ENCODE results near the gene UXS1. TPM values are rescaled to one million over a fixed set of nuclear protein-coding genes. Genes with fewer than 3 reads are reported as not detected.

The UXS1 gene
- total RNA-seq, 4 donors from 2014 or later: 20.4 to 44.6 (median 32.1) TPM

DNA sequence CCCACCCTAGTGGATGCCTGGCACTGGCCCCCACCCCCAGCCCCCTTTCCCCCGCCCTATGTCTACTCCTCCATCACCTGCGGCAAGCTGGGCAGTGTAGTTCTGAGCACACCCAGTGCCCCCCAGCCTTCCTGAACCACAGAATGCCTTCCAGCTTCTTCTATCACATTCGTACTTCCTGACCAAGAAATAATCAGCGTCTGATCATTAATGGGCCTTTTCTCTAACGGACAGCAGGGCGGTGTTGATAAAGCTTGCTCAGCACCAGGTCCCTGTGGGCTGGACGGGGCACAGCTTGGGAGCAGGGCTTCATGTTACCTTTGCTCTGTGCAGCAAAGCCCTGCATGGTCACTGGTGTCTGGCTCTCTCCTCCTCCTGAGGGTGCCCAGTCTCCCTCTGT, 15.4 kb downstream of the UXS1 start:
- no peak for TF ChIP-seq POLR2A (IDR thresholded peaks at IDR 0.05)
- TF ChIP-seq, protein P1, sequence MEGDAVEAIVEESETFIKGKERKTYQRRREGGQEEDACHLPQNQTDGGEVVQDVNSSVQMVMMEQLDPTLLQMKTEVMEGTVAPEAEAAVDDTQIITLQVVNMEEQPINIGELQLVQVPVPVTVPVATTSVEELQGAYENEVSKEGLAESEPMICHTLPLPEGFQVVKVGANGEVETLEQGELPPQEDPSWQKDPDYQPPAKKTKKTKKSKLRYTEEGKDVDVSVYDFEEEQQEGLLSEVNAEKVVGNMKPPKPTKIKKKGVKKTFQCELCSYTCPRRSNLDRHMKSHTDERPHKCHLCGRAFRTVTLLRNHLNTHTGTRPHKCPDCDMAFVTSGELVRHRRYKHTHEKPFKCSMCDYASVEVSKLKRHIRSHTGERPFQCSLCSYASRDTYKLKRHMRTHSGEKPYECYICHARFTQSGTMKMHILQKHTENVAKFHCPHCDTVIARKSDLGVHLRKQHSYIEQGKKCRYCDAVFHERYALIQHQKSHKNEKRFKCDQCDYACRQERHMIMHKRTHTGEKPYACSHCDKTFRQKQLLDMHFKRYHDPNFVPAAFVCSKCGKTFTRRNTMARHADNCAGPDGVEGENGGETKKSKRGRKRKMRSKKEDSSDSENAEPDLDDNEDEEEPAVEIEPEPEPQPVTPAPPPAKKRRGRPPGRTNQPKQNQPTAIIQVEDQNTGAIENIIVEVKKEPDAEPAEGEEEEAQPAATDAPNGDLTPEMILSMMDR (IDR thresholded peaks at IDR 0.05): no peak
- Histone ChIP-seq H3K4me3 (no peak overlapping the region), H3K27me3 (no peaks in the 10 kb centered on the region), H3K4me1 (peaks cover 0 to 4% (median 0%) of the 10 kb centered on the region in 4 donors), H3K27ac (no peak overlapping the region), H3K9me3 (no peaks in the 10 kb centered on the region), H3K36me3 (no peaks in the 10 kb centered on the region)
- DNase-seq: no peak

DNA sequence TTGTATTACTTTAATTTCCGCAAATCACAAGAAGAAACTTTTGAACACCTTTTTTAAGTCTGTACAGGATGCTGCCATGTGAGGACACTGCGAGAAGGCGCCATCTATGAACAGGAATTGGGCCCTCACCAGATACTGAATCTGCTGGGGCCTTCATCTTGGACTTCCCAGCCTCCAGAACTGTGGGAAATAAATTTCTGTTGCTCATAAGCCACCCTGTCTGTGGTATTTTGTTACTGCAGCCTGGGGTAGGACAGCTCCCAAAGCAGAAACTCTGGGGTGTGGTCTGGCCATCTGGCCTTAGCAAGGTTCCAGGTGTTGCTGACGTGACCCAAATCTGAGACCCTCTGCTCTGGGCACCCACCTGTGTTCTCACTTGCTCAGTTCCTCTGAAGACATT, 16.5 kb downstream of the UXS1 start:
- no peak for DNase-seq
- TF ChIP-seq POLR2A (IDR thresholded peaks at IDR 0.05): no peak
- TF ChIP-seq, protein P1 (IDR thresholded peaks at IDR 0.05): no peak

DNA sequence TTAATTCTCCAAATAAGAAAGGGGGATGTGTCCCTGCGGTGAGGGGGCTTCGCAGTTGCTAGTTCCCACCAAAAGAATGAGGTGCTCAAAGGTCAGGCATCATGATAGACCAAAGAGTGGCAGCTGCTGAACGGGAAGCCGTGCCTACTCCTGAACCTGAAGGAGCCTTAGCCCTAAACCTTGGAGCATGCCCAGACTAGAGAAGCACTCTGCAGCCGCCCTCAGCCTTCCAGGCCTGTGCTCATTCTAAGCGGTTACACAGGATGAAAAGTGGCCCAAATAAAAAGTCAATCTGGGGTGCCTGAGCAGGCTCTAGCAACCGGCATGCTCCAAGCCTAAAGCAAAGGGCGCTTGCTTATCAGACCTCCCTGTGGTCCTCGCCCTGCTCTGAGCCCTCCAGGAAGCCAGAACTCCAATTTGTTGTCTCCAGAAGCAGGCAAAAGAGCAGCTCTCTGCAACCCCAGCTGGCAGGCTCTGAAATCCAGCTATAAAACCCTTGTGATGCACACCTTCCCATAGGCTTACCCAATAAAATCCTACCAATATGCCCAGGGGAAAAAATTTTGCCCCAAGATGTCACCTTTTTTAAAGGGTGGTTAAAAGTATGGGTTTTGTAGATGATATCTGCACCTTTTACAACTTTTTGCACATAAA, 17.5 kb downstream of the UXS1 start:
- Histone ChIP-seq H3K4me1 (no peaks in the 10 kb centered on the region), H3K27me3 (no peaks in the 10 kb centered on the region), H3K9me3 (no peaks in the 10 kb centered on the region), H3K27ac (no peak overlapping the region), H3K4me3 (no peak overlapping the region), H3K36me3 (no peaks in the 10 kb centered on the region)
- DNase-seq: no peak
- no peak for TF ChIP-seq POLR2A (IDR thresholded peaks at IDR 0.05)
- TF ChIP-seq, protein P1 (IDR thresholded peaks at IDR 0.05): no peak

More for the DNA sequence above, 16.5 kb downstream of the UXS1 start:
- Histone ChIP-seq H3K27ac (no peak overlapping the region), H3K9me3 (no peaks in the 10 kb centered on the region), H3K4me1 (peaks cover 0 to 1% (median 0%) of the 10 kb centered on the region in 4 donors), H3K4me3 (no peak overlapping the region), H3K36me3 (no peaks in the 10 kb centered on the region), H3K27me3 (no peaks in the 10 kb centered on the region)

DNA sequence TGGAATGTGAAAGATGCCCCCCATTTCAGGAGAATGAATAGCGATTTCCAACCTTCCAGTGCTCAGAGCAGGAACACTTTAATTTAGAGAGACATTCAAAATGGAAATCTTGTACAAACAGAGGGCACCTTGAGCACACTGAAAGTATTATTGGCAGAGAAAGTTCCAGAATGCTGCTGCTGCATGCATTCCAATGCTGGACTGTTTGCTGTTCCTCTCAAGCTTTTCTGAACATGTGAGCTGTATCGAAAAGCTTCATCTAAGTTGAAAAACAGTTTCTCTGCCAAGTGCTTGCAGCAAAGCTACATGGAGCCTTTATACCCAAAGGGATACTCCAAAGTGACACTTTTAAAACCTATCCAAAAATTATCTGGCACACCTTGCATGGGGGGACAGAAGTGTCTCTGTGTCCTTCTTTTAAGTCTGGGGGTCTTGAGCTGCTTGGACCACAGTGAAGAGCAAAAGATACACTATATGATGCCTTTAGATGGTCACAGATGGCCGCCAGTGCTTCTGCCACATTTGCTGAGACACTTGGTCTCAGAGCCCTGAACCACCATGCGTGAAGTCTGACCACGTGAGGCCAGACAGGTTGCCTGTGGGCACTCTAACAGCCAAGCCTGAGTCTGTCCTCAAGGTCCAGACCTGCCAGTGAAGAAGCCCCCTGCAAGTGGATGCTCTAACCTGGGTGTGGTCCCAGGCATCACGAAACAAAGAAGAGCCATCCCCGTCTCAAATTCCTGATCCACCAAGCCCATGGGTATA, 18.8 kb downstream of the UXS1 start:
- TF ChIP-seq, protein P1 (IDR thresholded peaks at IDR 0.05): no peak
- TF ChIP-seq POLR2A (IDR thresholded peaks at IDR 0.05): no peak

DNA sequence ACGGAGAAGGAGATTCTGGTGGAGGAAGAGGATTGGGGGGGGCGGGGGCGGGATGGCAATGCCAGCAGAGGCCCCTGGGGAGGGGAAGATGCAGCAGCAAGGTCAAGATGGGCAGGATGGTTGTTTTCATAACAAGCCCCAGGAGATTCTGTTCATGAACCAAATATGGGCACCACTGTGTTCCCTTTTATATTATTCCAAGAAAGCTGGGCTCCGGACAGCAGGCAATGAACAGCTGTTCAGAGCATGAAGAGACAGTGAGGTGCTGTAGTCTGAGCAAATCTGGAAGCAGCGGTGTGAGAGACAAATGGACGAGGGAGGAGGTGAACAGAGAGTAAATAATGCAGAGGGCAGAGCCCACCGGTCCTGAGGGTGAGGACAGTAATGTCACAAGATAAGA, 20.0 kb downstream of the UXS1 start:
- Histone ChIP-seq H3K27ac (no peak overlapping the region), H3K4me3 (no peak overlapping the region), H3K4me1 (no peaks in the 10 kb centered on the region), H3K27me3 (no peaks in the 10 kb centered on the region), H3K36me3 (no peaks in the 10 kb centered on the region), H3K9me3 (no peaks in the 10 kb centered on the region)
- TF ChIP-seq POLR2A (IDR thresholded peaks at IDR 0.05): no peak
- DNase-seq: no peak

More for the DNA sequence above, 18.8 kb downstream of the UXS1 start:
- Histone ChIP-seq H3K4me3 (no peak overlapping the region), H3K9me3 (no peaks in the 10 kb centered on the region), H3K27me3 (no peaks in the 10 kb centered on the region), H3K36me3 (no peaks in the 10 kb centered on the region), H3K27ac (no peak overlapping the region), H3K4me1 (no peaks in the 10 kb centered on the region)
- DNase-seq: no peak

DNA sequence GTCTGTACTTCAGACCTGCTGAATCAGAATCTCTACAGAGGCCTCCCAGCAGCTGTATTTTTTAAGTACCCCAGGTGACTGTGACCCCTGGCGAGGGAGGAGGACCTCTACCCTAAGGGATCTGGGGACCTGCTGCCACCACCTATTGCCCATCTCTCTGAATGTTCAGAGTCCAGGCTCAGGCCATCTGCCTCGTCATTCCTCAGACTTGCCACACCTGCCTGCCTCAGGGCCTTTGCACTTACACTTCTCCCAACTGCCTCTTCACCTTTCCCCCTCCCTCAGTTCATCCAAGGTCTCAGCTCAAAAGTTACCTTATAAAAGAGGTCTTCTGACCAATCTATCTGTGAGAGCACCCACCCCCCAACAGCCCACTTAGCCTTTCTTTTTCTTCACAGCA, 21.5 kb downstream of the UXS1 start:
- TF ChIP-seq, protein P1 (IDR thresholded peaks at IDR 0.05): no peak
- no peak for TF ChIP-seq POLR2A (IDR thresholded peaks at IDR 0.05)

More for the DNA sequence above, 21.5 kb downstream of the UXS1 start:
- no peaks in the 10 kb centered on the region for H3K36me3 ChIP-seq
- DNase-seq: no peak
- no peak overlapping the region for H3K4me3 ChIP-seq
- H3K4me1 ChIP-seq: no peaks in the 10 kb centered on the region
- no peak overlapping the region for H3K27ac ChIP-seq
- H3K27me3 ChIP-seq: no peaks in the 10 kb centered on the region
- no peaks in the 10 kb centered on the region for H3K9me3 ChIP-seq
